Spleen (tissue), 11 donors: Measurements from ENCODE around the gene IL31RA. TPM values are rescaled to one million over a fixed set of nuclear protein-coding genes. Genes with fewer than 3 reads are reported as not detected.

Experiments used
- DNase-seq: peaks from one replicate; pipeline ENCODE4 v3.0.0-alpha.2; 2020
- H3K27ac ChIP-seq, 8 donors: fragments of 200-600 bp; sonication (generic) in 7 of 8; 1 replicate in 4 of 8; 2 replicates in 4 of 8; pipeline versions ENCODE4 v1.5.0 to v1.8.0; 2016 to 2021; ENCODE audit warnings: inconsistent platforms in 4 of 8, mild to moderate bottlenecking in 4 of 8, moderate library complexity in 1 of 8
- H3K27me3 ChIP-seq, 7 donors: fragments of 200-600 bp; sonication (generic) in 6 of 7; replicated peaks in 1 of 7; 1 replicate in 4 of 7; 2 replicates in 3 of 7; pipeline versions ENCODE4 v1.5.0 to v1.8.0; 2016 to 2021; ENCODE audit warnings: inconsistent platforms in 3 of 7, mild to moderate bottlenecking in 1 of 7
- H3K36me3 ChIP-seq, 6 donors: fragments of 200-600 bp; sonication (generic) in 5 of 6; 1 replicate in 4 of 6; 2 replicates in 2 of 6; pipeline versions ENCODE4 v1.5.0 to v1.8.0; 2016 to 2021; ENCODE audit warnings: inconsistent platforms in 2 of 6
- H3K4me1 ChIP-seq, 6 donors: fragments of 200-600 bp; sonication (generic) in 5 of 6; 1 replicate in 3 of 6; 2 replicates in 3 of 6; pipeline versions ENCODE4 v1.5.0 to v1.8.0; 2016 to 2021; ENCODE audit warnings: inconsistent platforms in 3 of 6
- H3K4me3 ChIP-seq, 8 donors: fragments of 200-600 bp; sonication (generic) in 7 of 8; 1 replicate in 4 of 8; 2 replicates in 4 of 8; pipeline versions ENCODE4 v1.5.0 to v1.8.0; 2016 to 2021; ENCODE audit warnings: inconsistent platforms in 4 of 8, mild to moderate bottlenecking in 4 of 8, moderate library complexity in 2 of 8
- H3K9me3 ChIP-seq, 8 donors: fragments of 200-600 bp; sonication (generic) in 7 of 8; 1 replicate in 4 of 8; 2 replicates in 4 of 8; pipeline versions ENCODE4 v1.5.0 to v1.8.0; 2016 to 2021; ENCODE audit warnings: inconsistent platforms in 4 of 8
- POLR2A ChIP-seq, 3 donors: fragments of 450-650 bp; IDR thresholded peaks; one replicate each; pipeline ENCODE4 v1.5.1; 2017; ENCODE audit warnings: antibody characterized with exemption in 3 of 3, mild to moderate bottlenecking in 1 of 3
- POLR2AphosphoS5 ChIP-seq, 3 donors: sonication (generic); formaldehyde crosslinking; IDR thresholded peaks; one replicate each; pipeline ENCODE4 v1.5.1; 2017; ENCODE audit warnings: antibody characterized with exemption in 3 of 3
- WGBS, 5 donors: extraction: QIAGEN DNeasy Blood & Tissue Kit in 3 of 5; methylation state at CpG; one replicate each; pipeline versions ENCODE4 v1.1.5 to v1.1.7; 2013 to 2018; 5-methylcytosine and 5-hydroxymethylcytosine counted together
- intact Hi-C: fragments of 100-400 bp; cut with DNase I; formaldehyde crosslinking; loops from one replicate; pipeline ENCODE4 v1.15.0; 2023; ENCODE audit warnings: low total_unique reads
- polyA plus RNA-seq, 3 donors: library from polyadenylated mRNA; stranded (reverse); fragments of 200-250 nt; gene quantifications; one replicate each; pipeline ENCODE4 v1.2.1, GENCODE V29; 2013
- total RNA-seq, 7 donors: library from RNA; depleted of rRNA in 3 of 7; stranded (reverse); fragments of >200 nt in 3 of 7; fragmentation: NEBNext Ultra II Directional in 4 of 7; extraction: Animal tissue kit (Norgen Biotek cat#: 25700) in 4 of 7; gene quantifications; one replicate each; pipeline versions ENCODE4 v1.1.0 to v1.2.1, GENCODE V29; 2016 to 2021
- TF ChIP-seq, protein P1 (sequence below), 11 experiments: fragments of 200-600 bp in 7 of 11; fragments of 450-650 bp in 4 of 11; sonication (generic) in 4 of 11; IDR thresholded peaks in 8 of 11; conservative IDR thresholded peaks in 3 of 11; 1 replicate in 7 of 11; 2 replicates in 4 of 11; pipeline versions ENCODE4 v1.4.0 to v1.8.0; 2016 to 2021; ENCODE audit warnings: antibody characterized with exemption in 11 of 11, inconsistent platforms in 4 of 11, mild to moderate bottlenecking in 1 of 11
- donor health status: healthy with polysubstance abuse.
- donor health status: DM: no; HTN: no; CAD: no; lungs with moderate emphysema.
- donor health status: DM: no; HTN: no; CAD: no.
- donor health status: Bipolar disorder and iron deficiency.
- donor health status: healthy.
- donor health status: DM: no; HTN: no; CAD: no.
- donor health status: DM: yes; HTN: yes; CAD: no.

The IL31RA gene
- total and polyA plus RNA-seq, 10 donors = 0.02 to 0.20 (median 0.03) TPM; not detected in 7

DNA sequence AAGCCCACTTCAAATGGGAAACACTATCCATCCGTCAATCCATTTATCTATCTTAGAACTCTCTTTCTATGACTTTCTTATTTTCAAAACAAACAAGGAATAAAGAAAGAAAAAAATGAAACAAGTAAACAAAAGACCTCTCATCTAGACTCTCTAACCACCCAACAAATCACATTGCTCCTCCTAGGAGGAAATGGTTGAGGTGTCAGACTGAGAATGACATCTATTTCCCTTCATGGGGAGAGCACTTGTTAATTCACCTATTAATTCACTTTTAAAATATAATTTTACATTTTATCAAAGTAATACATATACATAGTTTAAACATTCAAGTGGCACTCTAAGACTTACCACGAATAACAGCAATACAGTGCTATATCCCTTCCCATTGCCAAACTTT, 2.4 kb upstream of the IL31RA start:
- 83 to 91% (median 87%) methylated on average over 2 of the region's 2 CpGs for WGBS, 5 donors
- Histone ChIP-seq H3K9me3 (peaks cover 0 to 17% (median 6%) of the 10 kb centered on the region in 8 donors), H3K27me3 (no peaks in the 10 kb centered on the region), H3K4me3 (no peak overlapping the region), H3K36me3 (no peaks in the 10 kb centered on the region), H3K27ac (no peak overlapping the region), H3K4me1 (peaks cover 0 to 8% (median 0%) of the 10 kb centered on the region in 6 donors)
- TF ChIP-seq POLR2AphosphoS5 (IDR thresholded peaks at IDR 0.05) (no peak), POLR2A (IDR thresholded peaks at IDR 0.05) (no peak)
- TF ChIP-seq, protein P1, sequence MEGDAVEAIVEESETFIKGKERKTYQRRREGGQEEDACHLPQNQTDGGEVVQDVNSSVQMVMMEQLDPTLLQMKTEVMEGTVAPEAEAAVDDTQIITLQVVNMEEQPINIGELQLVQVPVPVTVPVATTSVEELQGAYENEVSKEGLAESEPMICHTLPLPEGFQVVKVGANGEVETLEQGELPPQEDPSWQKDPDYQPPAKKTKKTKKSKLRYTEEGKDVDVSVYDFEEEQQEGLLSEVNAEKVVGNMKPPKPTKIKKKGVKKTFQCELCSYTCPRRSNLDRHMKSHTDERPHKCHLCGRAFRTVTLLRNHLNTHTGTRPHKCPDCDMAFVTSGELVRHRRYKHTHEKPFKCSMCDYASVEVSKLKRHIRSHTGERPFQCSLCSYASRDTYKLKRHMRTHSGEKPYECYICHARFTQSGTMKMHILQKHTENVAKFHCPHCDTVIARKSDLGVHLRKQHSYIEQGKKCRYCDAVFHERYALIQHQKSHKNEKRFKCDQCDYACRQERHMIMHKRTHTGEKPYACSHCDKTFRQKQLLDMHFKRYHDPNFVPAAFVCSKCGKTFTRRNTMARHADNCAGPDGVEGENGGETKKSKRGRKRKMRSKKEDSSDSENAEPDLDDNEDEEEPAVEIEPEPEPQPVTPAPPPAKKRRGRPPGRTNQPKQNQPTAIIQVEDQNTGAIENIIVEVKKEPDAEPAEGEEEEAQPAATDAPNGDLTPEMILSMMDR (IDR thresholded peaks at IDR 0.05 in 8 of 11, conservative IDR thresholded peaks at IDR 0.05 in 3 of 11) = no peak
- intact Hi-C loops = no loop called here
- no peak for DNase-seq

DNA sequence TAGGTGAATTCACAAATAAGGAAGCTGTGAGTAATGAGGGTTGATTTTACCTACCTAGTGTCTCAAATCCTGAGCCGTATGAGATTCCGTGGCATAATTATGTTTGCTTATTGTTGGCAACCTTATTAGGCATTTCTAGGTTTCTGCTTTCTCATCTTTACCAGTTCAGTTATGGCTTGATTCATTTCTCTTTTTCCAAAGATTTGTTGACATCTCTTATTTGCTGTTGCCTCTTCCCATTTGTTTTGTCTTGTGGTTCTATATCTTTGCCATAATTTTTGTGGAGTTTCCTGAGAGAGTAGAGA, 470 bp downstream of the IL31RA start:
- H3K36me3 ChIP-seq = no peaks in the 10 kb centered on the region
- peaks cover 0 to 26% (median 12%) of the 10 kb centered on the region in 6 donors for H3K4me1 ChIP-seq
- no peaks in the 10 kb centered on the region for H3K27me3 ChIP-seq
- no peak overlapping the region for H3K4me3 ChIP-seq
- WGBS, 5 donors = 87 to 100% (median 90%) methylated on average over 2 of the region's 2 CpGs
- no peaks in the 10 kb centered on the region for H3K9me3 ChIP-seq
- intact Hi-C loops = no loop called here
- no peak for DNase-seq
- TF ChIP-seq POLR2A (IDR thresholded peaks at IDR 0.05) (no peak), POLR2AphosphoS5 (IDR thresholded peaks at IDR 0.05) (no peak)
- TF ChIP-seq, protein P1 (IDR thresholded peaks at IDR 0.05 in 8 of 11, conservative IDR thresholded peaks at IDR 0.05 in 3 of 11) = no peak
- H3K27ac ChIP-seq = no peak overlapping the region

DNA sequence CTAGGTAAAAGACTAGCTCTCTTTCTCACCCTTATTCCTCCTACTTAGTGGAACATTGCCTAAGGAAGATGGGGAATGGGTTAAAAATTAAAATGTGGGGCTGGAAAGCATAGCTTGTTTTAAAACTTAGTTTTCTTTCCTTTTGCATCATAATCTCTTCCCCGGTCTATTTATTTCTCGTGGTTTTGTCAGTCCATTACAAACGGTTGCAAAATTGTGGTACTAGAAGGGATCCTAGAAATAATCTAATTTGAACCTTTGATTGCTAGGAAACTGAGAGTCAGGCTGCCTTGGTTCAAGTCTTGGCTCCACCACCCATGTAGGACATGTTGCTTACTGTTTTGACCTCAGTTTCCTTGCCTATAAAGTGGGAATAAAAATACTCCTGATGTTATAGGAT, 1.3 kb downstream of the IL31RA start:
- intact Hi-C loops = no loop called here

DNA sequence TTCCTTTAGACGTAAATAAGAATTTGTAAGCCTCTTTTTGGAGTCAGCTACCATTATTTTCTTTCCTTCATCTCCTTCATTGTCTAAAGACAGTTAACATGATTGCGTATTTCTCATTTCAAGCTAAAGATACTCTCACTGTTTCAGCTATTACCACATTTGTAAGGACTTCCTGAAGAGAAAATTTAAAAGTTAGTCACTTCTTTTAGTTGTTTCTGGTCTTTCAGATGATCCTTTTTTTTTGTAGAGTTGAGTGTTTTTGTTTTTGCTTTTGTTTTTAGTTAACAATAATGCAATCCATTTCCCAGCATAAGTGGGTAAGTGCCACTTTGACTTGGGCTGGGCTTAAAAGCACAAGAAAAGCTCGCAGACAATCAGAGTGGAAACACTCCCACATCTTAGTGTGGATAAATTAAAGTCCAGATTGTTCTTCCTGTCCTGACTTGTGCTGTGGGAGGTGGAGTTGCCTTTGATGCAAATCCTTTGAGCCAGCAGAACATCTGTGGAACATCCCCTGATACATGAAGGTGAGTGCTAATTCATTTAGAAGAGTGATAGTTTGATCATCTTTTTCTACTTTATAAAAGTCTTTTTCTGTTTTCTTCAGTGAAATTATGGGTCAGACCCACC, 2.0 kb downstream of the IL31RA start:
- WGBS, 5 donors = 62 to 69% (median 67%) methylated on average over 3 of the region's 3 CpGs
- no peak overlapping the region for H3K4me3 ChIP-seq
- TF ChIP-seq, protein P1 (IDR thresholded peaks at IDR 0.05 in 8 of 11, conservative IDR thresholded peaks at IDR 0.05 in 3 of 11) = no peak
- intact Hi-C loops = no loop called here
- peak overlapping the region in 1 of 8 donors; percentile 29 for H3K27ac ChIP-seq
- no peak for DNase-seq
- H3K36me3 ChIP-seq = no peaks in the 10 kb centered on the region
- peaks cover 0 to 34% (median 17%) of the 10 kb centered on the region in 6 donors for H3K4me1 ChIP-seq
- no peaks in the 10 kb centered on the region for H3K9me3 ChIP-seq
- no peaks in the 10 kb centered on the region for H3K27me3 ChIP-seq

More for the DNA sequence above, 1.3 kb downstream of the IL31RA start:
- WGBS, 5 donors = 27 to 60% (median 53%) methylated on average over 3 of the region's 3 CpGs
- Histone ChIP-seq H3K27me3 (no peaks in the 10 kb centered on the region), H3K36me3 (no peaks in the 10 kb centered on the region), H3K27ac (no peak overlapping the region), H3K4me3 (no peak overlapping the region), H3K9me3 (no peaks in the 10 kb centered on the region), H3K4me1 (peaks cover 0 to 34% (median 17%) of the 10 kb centered on the region in 6 donors)
- TF ChIP-seq POLR2AphosphoS5 (IDR thresholded peaks at IDR 0.05) (no peak), POLR2A (IDR thresholded peaks at IDR 0.05) (no peak)
- TF ChIP-seq, protein P1 (IDR thresholded peaks at IDR 0.05 in 8 of 11, conservative IDR thresholded peaks at IDR 0.05 in 3 of 11) = no peak
- DNase-seq = no peak
